WTC11 (cell line): ENCODE results near the gene PTPRT. TPM values are rescaled to one million over a fixed set of nuclear protein-coding genes. Genes with fewer than 3 reads are reported as not detected.

Experiments used
- ATAC-seq: fragments of 200-7000 bp; cut with Tn5 transposase; 2 replicates; pipeline ENCODE4 v1.10.0; 2021; ENCODE audit warnings: mild to moderate bottlenecking, moderate library complexity
- CTCF ChIA-PET: fragments of 300-600 bp; sonication (Branson Sonifier 250); formaldehyde crosslinking; loops from one replicate; lab custom pipeline; 2021; ENCODE audit warnings: antibody characterized with exemption; lab: Charles Lee
- POLR2A ChIA-PET: fragments of 350-600 bp; sonication (Branson Sonifier 250); formaldehyde crosslinking; loops from one replicate; lab custom pipeline; 2021; ENCODE audit warnings: antibody characterized with exemption; lab: Charles Lee
- DNase-seq: peaks from one replicate; pipeline ENCODE4 v3.0.0; 2021; ENCODE audit warnings: low spot score
- H3K27ac Mint-ChIP-seq: 2 replicates; pipeline ENCODE4 v1.8.0; 2021; ENCODE audit warnings: mixed read lengths
- H3K27me3 Mint-ChIP-seq: 2 replicates; pipeline ENCODE4 v1.8.0; 2021; ENCODE audit warnings: low read depth, mild to moderate bottlenecking, moderate library complexity, mixed read lengths
- H3K36me3 Mint-ChIP-seq: 2 replicates; pipeline ENCODE4 v1.8.0; 2021; ENCODE audit warnings: mixed read lengths
- H3K4me1 Mint-ChIP-seq: 2 replicates; pipeline ENCODE4 v1.8.0; 2022; ENCODE audit warnings: mixed read lengths
- H3K4me3 Mint-ChIP-seq: 2 replicates; pipeline ENCODE4 v1.8.0; 2021; ENCODE audit warnings: mild to moderate bottlenecking, moderate library complexity, mixed read lengths
- H3K9me3 Mint-ChIP-seq: 2 replicates; pipeline ENCODE4 v1.8.0; 2021; ENCODE audit warnings: mixed read lengths
- AFF4 ChIP-seq: sonication (generic); formaldehyde crosslinking; IDR thresholded peaks from 2 replicates; pipeline ENCODE4 v1.8.1; 2023; ENCODE audit warnings: mild to moderate bottlenecking, missing genetic modification reagents, borderline replicate concordance
- ATF2 ChIP-seq: sonication (generic); formaldehyde crosslinking; IDR thresholded peaks from 2 replicates; pipeline ENCODE4 v1.8.1; 2022; ENCODE audit warnings: low read depth, missing genetic modification reagents, borderline replicate concordance
- E2F4 ChIP-seq: sonication (generic); formaldehyde crosslinking; IDR thresholded peaks from 2 replicates; pipeline ENCODE4 v1.8.1; 2022; ENCODE audit warnings: low read depth, mild to moderate bottlenecking, moderate library complexity, missing genetic modification reagents, borderline replicate concordance
- ETV6 ChIP-seq: sonication (generic); formaldehyde crosslinking; IDR thresholded peaks from 2 replicates; pipeline ENCODE4 v1.8.1; 2022; ENCODE audit warnings: mild to moderate bottlenecking, missing genetic modification reagents
- GABPB1 ChIP-seq: sonication (generic); formaldehyde crosslinking; IDR thresholded peaks from 2 replicates; pipeline ENCODE4 v1.8.1; 2023; ENCODE audit warnings: mild to moderate bottlenecking, missing genetic modification reagents
- IRF1 ChIP-seq: sonication (generic); formaldehyde crosslinking; IDR thresholded peaks from 2 replicates; pipeline ENCODE4 v1.8.0; 2023; ENCODE audit warnings: missing genetic modification reagents
- IRF2 ChIP-seq: sonication (generic); formaldehyde crosslinking; IDR thresholded peaks from 2 replicates; pipeline ENCODE4 v1.8.0; 2022; ENCODE audit warnings: low read depth, missing genetic modification reagents, borderline replicate concordance
- JAZF1 ChIP-seq: fragments of 250-450 bp; sonication (Bioruptor Pico); IDR thresholded peaks from 2 replicates; pipeline ENCODE4 v1.9.0; 2021; ENCODE audit warnings: moderate library complexity, mild to moderate bottlenecking, inconsistent platforms
- KAT7 ChIP-seq: sonication (generic); formaldehyde crosslinking; IDR thresholded peaks from 2 replicates; pipeline ENCODE4 v1.8.1; 2023; ENCODE audit warnings: missing genetic modification reagents, mild to moderate bottlenecking, borderline replicate concordance
- NFYB ChIP-seq: sonication (generic); formaldehyde crosslinking; conservative IDR thresholded peaks from 2 replicates; pipeline ENCODE4 v1.8.0; 2022; ENCODE audit warnings: low read depth, missing genetic modification reagents
- RORB ChIP-seq: fragments of 250-450 bp; sonication (Bioruptor Pico); IDR thresholded peaks from 2 replicates; pipeline ENCODE4 v1.9.0; 2021; ENCODE audit warnings: mild to moderate bottlenecking
- SMAD4 ChIP-seq: sonication (generic); formaldehyde crosslinking; IDR thresholded peaks from 2 replicates; pipeline ENCODE4 v1.8.0; 2022; ENCODE audit warnings: mild to moderate bottlenecking, missing genetic modification reagents
- TEAD1 ChIP-seq: sonication (generic); formaldehyde crosslinking; IDR thresholded peaks from 2 replicates; pipeline ENCODE4 v1.8.0; 2022; ENCODE audit warnings: mild to moderate bottlenecking, missing genetic modification reagents
- ZNF121 ChIP-seq: sonication (generic); formaldehyde crosslinking; IDR thresholded peaks from 2 replicates; pipeline ENCODE4 v1.8.0; 2023; ENCODE audit warnings: missing genetic modification reagents
- ZNF317 ChIP-seq: sonication (generic); formaldehyde crosslinking; IDR thresholded peaks from 2 replicates; pipeline ENCODE4 v1.8.1; 2023; ENCODE audit warnings: low read depth, mild to moderate bottlenecking, moderate library complexity, missing genetic modification reagents, borderline replicate concordance
- ZNF532 ChIP-seq: fragments of 250-450 bp; sonication (Bioruptor Pico); IDR thresholded peaks from 2 replicates; pipeline ENCODE4 v1.9.0; 2021; ENCODE audit warnings: mild to moderate bottlenecking, borderline replicate concordance
- ZNF671 ChIP-seq: fragments of 250-450 bp; sonication (Bioruptor Pico); IDR thresholded peaks from 2 replicates; pipeline ENCODE4 v1.8.0; 2021; ENCODE audit warnings: mild to moderate bottlenecking
- total RNA-seq: library from RNA; stranded (reverse); gene quantifications from 3 replicates; pipeline ENCODE4 v1.2.3, GENCODE V29; 2021
- TF ChIP-seq, protein P1 (sequence below): sonication (generic); formaldehyde crosslinking; IDR thresholded peaks from 2 replicates; pipeline ENCODE4 v1.8.0; 2022; ENCODE audit warnings: missing genetic modification reagents

PTPRT gene
- total RNA-seq, 1 experiment from 2014 or later: 1.1 TPM

DNA sequence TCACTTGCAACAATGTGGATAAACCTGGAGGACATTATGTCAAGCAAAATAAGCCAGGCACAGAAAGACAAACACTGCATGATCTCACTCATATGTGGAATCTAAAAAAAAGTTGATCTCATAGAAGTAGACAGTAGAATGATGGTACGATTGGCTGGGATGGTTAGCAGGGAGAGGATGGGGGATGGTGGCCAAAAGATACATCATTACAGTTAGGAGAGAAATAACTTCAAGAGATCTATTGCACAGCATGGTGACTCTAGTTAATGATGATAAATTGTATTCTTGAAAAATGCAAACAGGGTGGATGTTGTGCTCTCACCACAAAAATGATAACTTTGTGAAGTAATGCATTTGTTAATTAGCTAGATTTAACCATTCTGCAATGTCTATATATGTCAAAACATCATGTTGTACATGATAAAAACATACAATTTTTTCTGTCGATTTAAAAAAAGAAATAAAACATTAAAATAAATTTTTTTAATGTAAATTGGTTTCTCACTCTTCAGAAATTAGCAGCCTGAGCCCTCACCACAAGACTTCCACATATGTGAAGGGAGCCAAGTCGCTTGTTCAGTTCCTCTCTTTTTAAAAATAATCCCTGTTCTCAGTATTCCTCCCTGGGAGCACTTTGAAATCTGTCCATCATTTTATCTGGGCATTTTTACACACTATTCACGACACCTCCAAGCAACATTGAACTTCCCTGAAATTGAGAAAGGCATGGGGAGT, 34.2 kb downstream of the PTPRT start:
- TF ChIP-seq ZNF532 (CRISPR knock-in tag): no peak
- no peak for TF ChIP-seq ZNF317 (CRISPR knock-in tag)
- TF ChIP-seq NFYB (CRISPR knock-in tag): no peak
- TF ChIP-seq SMAD4: no peak
- no peak for TF ChIP-seq AFF4 (CRISPR knock-in tag)
- TF ChIP-seq TEAD1 (CRISPR knock-in tag): no peak
- no peak for TF ChIP-seq RORB (CRISPR knock-in tag)
- no peak for TF ChIP-seq ETV6
- no peak for TF ChIP-seq IRF1
- TF ChIP-seq GABPB1: no peak
- TF ChIP-seq, protein P1, sequence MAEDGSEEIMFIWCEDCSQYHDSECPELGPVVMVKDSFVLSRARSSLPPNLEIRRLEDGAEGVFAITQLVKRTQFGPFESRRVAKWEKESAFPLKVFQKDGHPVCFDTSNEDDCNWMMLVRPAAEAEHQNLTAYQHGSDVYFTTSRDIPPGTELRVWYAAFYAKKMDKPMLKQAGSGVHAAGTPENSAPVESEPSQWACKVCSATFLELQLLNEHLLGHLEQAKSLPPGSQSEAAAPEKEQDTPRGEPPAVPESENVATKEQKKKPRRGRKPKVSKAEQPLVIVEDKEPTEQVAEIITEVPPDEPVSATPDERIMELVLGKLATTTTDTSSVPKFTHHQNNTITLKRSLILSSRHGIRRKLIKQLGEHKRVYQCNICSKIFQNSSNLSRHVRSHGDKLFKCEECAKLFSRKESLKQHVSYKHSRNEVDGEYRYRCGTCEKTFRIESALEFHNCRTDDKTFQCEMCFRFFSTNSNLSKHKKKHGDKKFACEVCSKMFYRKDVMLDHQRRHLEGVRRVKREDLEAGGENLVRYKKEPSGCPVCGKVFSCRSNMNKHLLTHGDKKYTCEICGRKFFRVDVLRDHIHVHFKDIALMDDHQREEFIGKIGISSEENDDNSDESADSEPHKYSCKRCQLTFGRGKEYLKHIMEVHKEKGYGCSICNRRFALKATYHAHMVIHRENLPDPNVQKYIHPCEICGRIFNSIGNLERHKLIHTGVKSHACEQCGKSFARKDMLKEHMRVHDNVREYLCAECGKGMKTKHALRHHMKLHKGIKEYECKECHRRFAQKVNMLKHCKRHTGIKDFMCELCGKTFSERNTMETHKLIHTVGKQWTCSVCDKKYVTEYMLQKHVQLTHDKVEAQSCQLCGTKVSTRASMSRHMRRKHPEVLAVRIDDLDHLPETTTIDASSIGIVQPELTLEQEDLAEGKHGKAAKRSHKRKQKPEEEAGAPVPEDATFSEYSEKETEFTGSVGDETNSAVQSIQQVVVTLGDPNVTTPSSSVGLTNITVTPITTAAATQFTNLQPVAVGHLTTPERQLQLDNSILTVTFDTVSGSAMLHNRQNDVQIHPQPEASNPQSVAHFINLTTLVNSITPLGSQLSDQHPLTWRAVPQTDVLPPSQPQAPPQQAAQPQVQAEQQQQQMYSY (CRISPR knock-in tag): no peak
- TF ChIP-seq, all 79 proteins: peak for 0
- POLR2A ChIA-PET: no interaction called here
- CTCF ChIA-PET: no interaction called here
- DNase-seq: no peak
- Mint-ChIP-seq H3K9me3 (no peaks in the 10 kb centered on the region), H3K4me1 (no peaks in the 10 kb centered on the region), H3K36me3 (no peaks in the 10 kb centered on the region), H3K27me3 (peaks cover 3% of the 10 kb centered on the region; the same call in 1 of the 2 replicates), H3K4me3 (no peak overlapping the region), H3K27ac (no peak overlapping the region)
- ATAC-seq: no peak

DNA sequence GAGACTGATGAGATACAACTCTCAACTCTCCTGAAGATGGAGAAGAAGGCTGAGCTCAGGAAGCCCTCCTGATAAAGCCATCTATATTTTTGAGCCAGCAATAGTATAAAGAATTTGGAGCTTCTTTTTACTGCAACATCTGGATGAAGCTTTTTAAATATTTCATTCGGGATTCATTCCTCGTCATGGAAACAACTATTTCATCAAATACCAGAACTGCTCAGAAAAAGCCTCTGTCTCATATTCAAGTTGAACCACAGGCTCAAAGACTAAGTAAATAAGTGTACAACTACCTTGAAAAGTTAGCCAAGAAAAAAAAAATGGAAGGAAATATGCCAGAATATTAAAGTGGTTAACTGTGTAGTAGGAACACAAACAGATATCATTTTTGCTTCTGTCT, 37.8 kb downstream of the PTPRT start:
- Mint-ChIP-seq H3K9me3 (no peaks in the 10 kb centered on the region), H3K4me3 (no peak overlapping the region), H3K27me3 (peaks cover 3% of the 10 kb centered on the region; the same call in 1 of the 2 replicates), H3K36me3 (no peaks in the 10 kb centered on the region), H3K27ac (no peak overlapping the region), H3K4me1 (no peaks in the 10 kb centered on the region)
- ChIA-PET POLR2A (no interaction called here), CTCF (no interaction called here)
- no peak for DNase-seq
- no peak for ATAC-seq
- TF ChIP-seq ZNF671 (CRISPR knock-in tag) (no peak), JAZF1 (no peak), IRF2 (CRISPR knock-in tag) (no peak), RORB (CRISPR knock-in tag) (no peak), ATF2 (CRISPR knock-in tag) (no peak), E2F4 (CRISPR knock-in tag) (no peak), ZNF121 (CRISPR knock-in tag) (no peak), KAT7 (CRISPR knock-in tag) (no peak)
